Common myeloid progenitor, CD34-positive (primary cell): ENCODE data around the gene AGPAT2. TPM values are rescaled to one million over a fixed set of nuclear protein-coding genes. Genes with fewer than 3 reads are reported as not detected.

ENCODE experiments used
- CTCF ChIA-PET: fragments of 350-600 bp; sonication (Branson Sonifier 250); formaldehyde crosslinking; loops from one replicate; lab custom pipeline; 2021; ENCODE audit warnings: antibody characterized with exemption; lab: Charles Lee
- POLR2A ChIA-PET: fragments of 350-600 bp; sonication (Branson Sonifier 250); formaldehyde crosslinking; loops from one replicate; lab custom pipeline; 2021; ENCODE audit warnings: antibody characterized with exemption; lab: Charles Lee
- DNase-seq, 3 donors: peaks; one replicate each; pipeline versions ENCODE4 v3.0.0 to v3.0.0-alpha.2; 2013
- H3K27ac ChIP-seq, 2 experiments: 1 replicate in 1 of 2; 2 replicates in 1 of 2; pipeline ENCODE4 v1.7.0; 2013; ENCODE audit warnings: inconsistent platforms in 2 of 2, low read length in 2 of 2, mild to moderate bottlenecking in 2 of 2, low read depth in 1 of 2, moderate library complexity in 1 of 2; ENCODE audit not compliant: severe bottlenecking in 2 of 2, insufficient read depth in 1 of 2, poor library complexity in 1 of 2
- H3K27me3 ChIP-seq, 5 experiments: replicated peaks in 2 of 5; 1 replicate in 3 of 5; 2 replicates in 2 of 5; pipeline versions ENCODE4 v1.6.1 to v1.7.0; 2013; ENCODE audit warnings: low read length in 4 of 5, mild to moderate bottlenecking in 2 of 5, moderate library complexity in 2 of 5, inconsistent platforms in 1 of 5; ENCODE audit not compliant: insufficient read depth in 5 of 5, control insufficient read depth in 4 of 5
- H3K36me3 ChIP-seq, 4 experiments: 1 replicate in 2 of 4; 2 replicates in 2 of 4; pipeline versions ENCODE4 v1.6.1 to v1.7.0; 2013; ENCODE audit warnings: low read length in 3 of 4, control low read depth in 1 of 4, mild to moderate bottlenecking in 1 of 4; ENCODE audit not compliant: control insufficient read depth in 4 of 4, insufficient read depth in 4 of 4
- H3K4me1 ChIP-seq, 4 experiments: 1 replicate in 3 of 4; 2 replicates in 1 of 4; pipeline versions ENCODE4 v1.6.1 to v1.7.1; 2013; ENCODE audit warnings: low read length in 3 of 4, mild to moderate bottlenecking in 3 of 4, control low read depth in 1 of 4, inconsistent platforms in 1 of 4, moderate library complexity in 1 of 4; ENCODE audit not compliant: control insufficient read depth in 4 of 4, insufficient read depth in 4 of 4; ENCODE audit errors: control extremely low read depth in 1 of 4
- H3K4me3 ChIP-seq, 7 experiments: 1 replicate in 4 of 7; 2 replicates in 3 of 7; pipeline versions ENCODE4 v1.5.1 to v1.7.0; 2013; ENCODE audit warnings: mild to moderate bottlenecking in 7 of 7, low read length in 6 of 7, moderate library complexity in 6 of 7, inconsistent platforms in 2 of 7, low read depth in 2 of 7, control low read depth in 1 of 7; ENCODE audit not compliant: insufficient read depth in 4 of 7, control insufficient read depth in 1 of 7; ENCODE audit errors: extremely low read depth in 1 of 7
- H3K9me3 ChIP-seq, 5 experiments: 1 replicate in 4 of 5; 2 replicates in 1 of 5; pipeline versions ENCODE4 v1.6.1 to v1.7.1; 2013; ENCODE audit warnings: low read length in 4 of 5, mild to moderate bottlenecking in 2 of 5, inconsistent platforms in 1 of 5, low read depth in 1 of 5, moderate library complexity in 1 of 5; ENCODE audit not compliant: control insufficient read depth in 4 of 5, insufficient read depth in 2 of 5; ENCODE audit errors: control extremely low read depth in 1 of 5
- WGBS: methylation state at CpG from one replicate; pipeline ENCODE4 v1.1.5; 2013; ENCODE audit not compliant: insufficient coverage; 5-methylcytosine and 5-hydroxymethylcytosine counted together
- polyA plus RNA-seq: library from polyadenylated mRNA; unstranded; fragments of 120-200 nt; gene quantifications from one replicate; pipeline ENCODE4 v1.2.1, GENCODE V29; 2013

Gene AGPAT2
- polyA plus RNA-seq = 37.8 TPM

- CTCF ChIA-PET = interaction anchor here (0.7 to 4.9 kb wide), 9 partner anchors 11 to 42 kb away, joined by 3 to 22 read pairs (median 5); no protein-coding TSS in a partner anchor
- H3K27me3 ChIP-seq = no peaks in the 10 kb centered on the region
- H3K4me3 ChIP-seq = peak within 1 kb of the TSS; percentile 48 to 85 (median 78)
- H3K4me1 ChIP-seq = peaks cover 0 to 40% (median 31%) of the 10 kb centered on the region in 4 experiments
- peak; percentile 65 to 76 (median 73) for DNase-seq
- peak within 1 kb of the TSS in 1 of 2 experiments; percentile 71 for H3K27ac ChIP-seq
- 0% methylated on average over 56 of the region's 106 CpGs for WGBS
- no peaks in the 10 kb centered on the region for H3K9me3 ChIP-seq
- peaks cover 0 to 18% (median 5%) of the 10 kb centered on the region in 4 experiments for H3K36me3 ChIP-seq
- POLR2A ChIA-PET = interaction anchor here (0.8 to 2.7 kb wide), 13 partner anchors 10 to 62 kb away, joined by 3 to 10 read pairs (median 5); no protein-coding TSS in a partner anchor
Observed at GRCh38 chr9:136686794-136687711, at the start of gene AGPAT2. AGPAT2 (minus strand) TSS chr9:136687457; CDS start chr9:136687357, 100 bp downstream.

DNA sequence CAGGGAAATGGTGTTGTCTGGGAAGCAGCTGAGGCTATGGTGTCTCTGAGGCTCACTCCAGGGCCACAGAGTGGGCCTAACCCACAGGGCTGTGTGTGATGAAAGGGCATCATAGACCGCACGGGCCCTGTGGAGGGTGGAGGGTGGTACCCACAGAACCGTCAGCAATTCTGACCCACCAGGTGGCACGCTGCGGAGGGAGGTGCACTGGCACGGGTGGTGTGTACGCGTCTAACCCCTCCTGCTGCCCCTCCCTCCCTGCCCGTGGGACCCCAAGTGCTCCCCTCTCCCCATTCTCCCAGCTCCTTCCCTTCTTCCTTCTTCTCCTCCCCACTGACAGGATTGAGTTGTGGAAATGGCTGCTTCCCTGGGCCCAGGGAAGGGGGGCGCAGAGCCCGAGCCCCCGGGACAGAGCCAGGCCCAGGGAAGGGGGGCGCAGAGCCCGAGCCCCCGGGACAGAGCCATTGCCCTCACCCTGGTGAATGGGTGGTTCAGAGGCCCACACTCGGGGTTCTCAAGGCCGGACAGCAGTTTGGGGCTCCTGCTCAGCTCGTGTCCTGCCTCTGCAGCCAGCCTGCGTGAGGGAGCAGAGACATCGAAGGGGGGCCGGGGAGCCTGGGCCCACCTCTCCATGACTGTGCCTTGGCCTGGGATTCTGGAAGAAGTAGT, 48.7 kb upstream of the AGPAT2 start:
- Histone ChIP-seq H3K4me3 (no peak overlapping the region), H3K36me3 (peaks cover 0 to 2% (median 0%) of the 10 kb centered on the region in 4 experiments), H3K27me3 (no peaks in the 10 kb centered on the region), H3K9me3 (peaks cover 0 to 1% (median 0%) of the 10 kb centered on the region in 5 experiments), H3K27ac (no peak overlapping the region), H3K4me1 (peaks cover 0 to 4% (median 3%) of the 10 kb centered on the region in 4 experiments)
- WGBS = 99% methylated on average over 11 of the region's 21 CpGs
- no peak for DNase-seq
- POLR2A ChIA-PET = no interaction called here
- CTCF ChIA-PET = interaction anchor here (1.2 kb wide), 1 partner anchor 8 kb away, joined by 4 read pairs; no protein-coding TSS in a partner anchor

- peaks cover 0 to 2% (median 0%) of the 10 kb centered on the region in 4 experiments for H3K36me3 ChIP-seq
- no peak overlapping the region for H3K27ac ChIP-seq
- CTCF ChIA-PET = interaction anchor here (1.7 kb wide), 1 partner anchor 9 kb away, joined by 6 read pairs; no protein-coding TSS in a partner anchor
- H3K9me3 ChIP-seq = peaks cover 0 to 1% (median 0%) of the 10 kb centered on the region in 5 experiments
- POLR2A ChIA-PET = no interaction called here
- 97% methylated on average over 12 of the region's 12 CpGs for WGBS
- no peak for DNase-seq
- H3K27me3 ChIP-seq = no peaks in the 10 kb centered on the region
- no peak overlapping the region for H3K4me3 ChIP-seq
- H3K4me1 ChIP-seq = peaks cover 0 to 2% (median 0%) of the 10 kb centered on the region in 4 experiments
Observed at GRCh38 chr9:136734837-136735496, 47.7 kb upstream of the AGPAT2 start.

DNA sequence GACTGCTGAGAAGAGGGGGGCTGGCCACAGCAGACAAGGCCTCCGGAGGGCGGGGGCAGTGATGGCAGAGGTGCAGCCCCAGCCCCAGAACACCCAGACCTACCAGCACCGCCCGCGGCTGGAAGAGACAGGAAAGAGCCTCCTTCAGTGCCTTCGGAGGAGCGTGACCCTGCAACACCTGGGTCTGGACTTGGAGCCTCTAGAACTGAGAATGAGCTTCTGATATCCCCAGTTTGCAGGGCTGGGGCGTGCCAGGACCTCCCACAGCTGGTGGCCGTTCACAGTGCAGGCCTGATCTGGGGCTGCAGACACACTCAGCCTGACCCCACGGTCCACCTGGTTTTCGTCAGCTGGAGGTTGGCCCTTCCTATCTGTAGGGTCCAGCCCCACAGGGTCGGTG, 46.4 kb upstream of the AGPAT2 start:
- WGBS = 95% methylated on average over 12 of the region's 12 CpGs
- Histone ChIP-seq H3K4me3 (no peak overlapping the region), H3K27ac (no peak overlapping the region), H3K9me3 (peaks cover 0 to 1% (median 0%) of the 10 kb centered on the region in 5 experiments), H3K27me3 (no peaks in the 10 kb centered on the region), H3K36me3 (peaks cover 0 to 2% (median 0%) of the 10 kb centered on the region in 4 experiments), H3K4me1 (peaks cover 0 to 16% (median 10%) of the 10 kb centered on the region in 4 experiments)
- ChIA-PET CTCF (interaction anchor here (1.7 kb wide), 1 partner anchor 10 kb away, joined by 6 read pairs; no protein-coding TSS in a partner anchor), POLR2A (no interaction called here)
- DNase-seq = no peak

DNA sequence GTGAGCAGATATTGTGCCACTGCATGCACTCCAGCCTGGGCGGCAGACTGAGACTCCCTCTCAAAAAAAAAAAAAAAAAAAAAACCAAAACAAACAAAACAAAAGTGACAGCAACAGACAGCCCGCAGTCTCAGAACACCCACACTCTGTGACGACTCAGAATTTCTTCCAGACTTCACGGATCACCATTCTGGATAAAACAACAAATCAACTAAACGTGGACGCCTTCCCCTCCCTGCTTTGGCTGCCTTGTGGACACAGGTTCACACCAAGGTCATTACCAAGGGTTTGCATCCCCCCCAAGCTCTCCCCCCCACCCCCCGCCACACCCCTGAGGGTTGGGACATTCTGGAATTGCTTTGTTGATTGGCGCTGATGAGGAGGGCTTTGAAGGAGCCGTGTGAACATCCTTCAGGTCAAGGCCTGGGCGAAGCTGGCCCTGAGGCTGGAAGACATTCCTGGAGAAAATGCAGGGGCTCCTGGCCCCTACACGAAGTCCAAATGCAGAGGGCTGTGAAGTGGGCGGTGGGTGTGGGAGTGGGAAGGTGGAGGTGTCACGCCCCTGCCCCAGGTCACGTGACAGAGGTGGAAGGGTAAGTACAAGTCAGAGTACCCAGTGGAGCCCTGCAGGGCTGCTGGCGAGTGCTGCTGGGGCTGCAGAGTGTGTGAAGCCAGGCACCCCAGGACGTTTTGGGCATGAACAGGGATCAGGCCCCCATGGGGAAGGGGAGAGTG, 45.4 kb upstream of the AGPAT2 start:
- H3K36me3 ChIP-seq = peaks cover 0 to 2% (median 0%) of the 10 kb centered on the region in 4 experiments
- CTCF ChIA-PET = interaction anchor here (1.3 to 1.6 kb wide), 2 partner anchors 12 to 22 kb away, joined by 3 to 4 read pairs; no protein-coding TSS in a partner anchor
- H3K4me3 ChIP-seq = no peak overlapping the region
- H3K9me3 ChIP-seq = peaks cover 0 to 1% (median 0%) of the 10 kb centered on the region in 5 experiments
- DNase-seq = no peak
- peaks cover 0 to 20% (median 17%) of the 10 kb centered on the region in 4 experiments for H3K4me1 ChIP-seq
- no peaks in the 10 kb centered on the region for H3K27me3 ChIP-seq
- WGBS = 95% methylated on average over 11 of the region's 16 CpGs
- no peak overlapping the region for H3K27ac ChIP-seq
- POLR2A ChIA-PET = no interaction called here

DNA sequence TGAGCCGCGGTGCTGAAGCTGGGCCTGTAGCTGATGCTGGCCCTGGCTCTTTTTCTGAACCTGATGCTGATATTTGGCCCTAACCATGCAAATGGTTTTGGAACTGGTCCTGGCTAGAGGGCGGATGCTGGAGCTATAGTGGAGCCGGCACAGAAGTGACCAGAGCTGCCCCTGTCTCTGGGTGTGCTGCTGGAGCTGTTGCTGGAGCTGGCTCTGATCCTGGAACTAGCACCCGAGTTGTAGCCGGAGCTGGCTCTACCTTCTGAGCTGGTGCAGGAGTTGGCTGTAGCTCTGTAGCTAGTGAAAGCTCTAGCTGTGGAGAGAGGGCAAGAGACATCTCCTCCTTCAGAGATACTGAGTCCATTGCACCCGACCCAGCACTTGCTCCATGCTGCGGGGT, 42.7 kb upstream of the AGPAT2 start:
- H3K4me3 ChIP-seq = no peak overlapping the region
- no peak overlapping the region for H3K27ac ChIP-seq
- peaks cover 0 to 20% (median 13%) of the 10 kb centered on the region in 4 experiments for H3K36me3 ChIP-seq
- peaks cover 0 to 1% (median 0%) of the 10 kb centered on the region in 5 experiments for H3K9me3 ChIP-seq
- H3K4me1 ChIP-seq = peaks cover 4 to 41% (median 40%) of the 10 kb centered on the region in 4 experiments
- POLR2A ChIA-PET = interaction anchor here (0.5 to 5.9 kb wide), 4 partner anchors 14 to 49 kb away, joined by 3 to 128 read pairs (median 24); no protein-coding TSS in a partner anchor
- CTCF ChIA-PET = interaction anchor here (1.1 to 6.1 kb wide), 13 partner anchors 11 to 62 kb away, joined by 3 to 92 read pairs (median 11); partner anchors contain the start of genes DIPK1B, LCN10 and LCN8
- H3K27me3 ChIP-seq = no peaks in the 10 kb centered on the region
- DNase-seq = no peak
- WGBS = 98% methylated on average over 8 of the region's 8 CpGs
